Measurements from ENCODE around the gene CHSY3.
A peak's percentile ranks its signal among the peaks of the same experiment; 100 is the strongest.

Gene CHSY3

DNA sequence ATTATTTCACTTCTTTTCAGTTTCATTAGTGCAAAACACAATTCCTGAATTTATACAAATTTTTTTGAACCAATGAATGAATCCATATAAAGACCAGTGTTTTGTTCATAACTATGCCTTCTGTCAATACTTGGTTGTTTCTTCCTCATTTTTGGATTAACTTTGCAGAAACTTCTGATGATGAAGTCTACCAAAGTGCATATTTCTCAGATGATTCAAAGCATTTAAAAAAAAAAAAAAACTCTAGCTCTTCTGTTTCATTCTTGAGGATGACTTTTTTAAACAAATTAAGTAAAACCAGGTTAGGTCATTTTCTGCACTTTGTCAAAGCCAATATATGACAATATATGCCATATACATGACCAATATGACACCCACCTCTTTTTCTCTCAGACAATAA is 92.6 kb downstream of the CHSY3 start:
- TF ChIP-seq EGR1 (IDR thresholded peaks at IDR 0.05) (no peak), CREB1 (IDR thresholded peaks at IDR 0.05; ENCODE audit: low read depth) (no peak), CEBPB (IDR thresholded peaks at IDR 0.05) (no peak), FOXM1 (IDR thresholded peaks at IDR 0.05; ENCODE audit: borderline replicate concordance, low read depth) (no peak), TAF1 (IDR thresholded peaks at IDR 0.05; ENCODE audit: low read depth) (no peak), RAD21 (IDR thresholded peaks at IDR 0.05; ENCODE audit: low read depth) (no peak), NFIC (IDR thresholded peaks at IDR 0.05) (no peak), TCF12 (IDR thresholded peaks at IDR 0.05; ENCODE audit: low read depth) (no peak), TEAD4 (IDR thresholded peaks at IDR 0.05) (no peak), EP300 (IDR thresholded peaks at IDR 0.05; ENCODE audit: borderline replicate concordance) (no peak), YY1 (IDR thresholded peaks at IDR 0.05; ENCODE audit: low read depth) (no peak), ZBTB7A (IDR thresholded peaks at IDR 0.05; ENCODE audit: low read depth) (no peak)
- TF ChIP-seq, protein P1, sequence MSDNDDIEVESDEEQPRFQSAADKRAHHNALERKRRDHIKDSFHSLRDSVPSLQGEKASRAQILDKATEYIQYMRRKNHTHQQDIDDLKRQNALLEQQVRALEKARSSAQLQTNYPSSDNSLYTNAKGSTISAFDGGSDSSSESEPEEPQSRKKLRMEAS (IDR thresholded peaks at IDR 0.05) = no peak
- TF ChIP-seq, protein P2, sequence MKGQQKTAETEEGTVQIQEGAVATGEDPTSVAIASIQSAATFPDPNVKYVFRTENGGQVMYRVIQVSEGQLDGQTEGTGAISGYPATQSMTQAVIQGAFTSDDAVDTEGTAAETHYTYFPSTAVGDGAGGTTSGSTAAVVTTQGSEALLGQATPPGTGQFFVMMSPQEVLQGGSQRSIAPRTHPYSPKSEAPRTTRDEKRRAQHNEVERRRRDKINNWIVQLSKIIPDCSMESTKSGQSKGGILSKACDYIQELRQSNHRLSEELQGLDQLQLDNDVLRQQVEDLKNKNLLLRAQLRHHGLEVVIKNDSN (IDR thresholded peaks at IDR 0.05) = no peak
- TF ChIP-seq, protein P3, sequence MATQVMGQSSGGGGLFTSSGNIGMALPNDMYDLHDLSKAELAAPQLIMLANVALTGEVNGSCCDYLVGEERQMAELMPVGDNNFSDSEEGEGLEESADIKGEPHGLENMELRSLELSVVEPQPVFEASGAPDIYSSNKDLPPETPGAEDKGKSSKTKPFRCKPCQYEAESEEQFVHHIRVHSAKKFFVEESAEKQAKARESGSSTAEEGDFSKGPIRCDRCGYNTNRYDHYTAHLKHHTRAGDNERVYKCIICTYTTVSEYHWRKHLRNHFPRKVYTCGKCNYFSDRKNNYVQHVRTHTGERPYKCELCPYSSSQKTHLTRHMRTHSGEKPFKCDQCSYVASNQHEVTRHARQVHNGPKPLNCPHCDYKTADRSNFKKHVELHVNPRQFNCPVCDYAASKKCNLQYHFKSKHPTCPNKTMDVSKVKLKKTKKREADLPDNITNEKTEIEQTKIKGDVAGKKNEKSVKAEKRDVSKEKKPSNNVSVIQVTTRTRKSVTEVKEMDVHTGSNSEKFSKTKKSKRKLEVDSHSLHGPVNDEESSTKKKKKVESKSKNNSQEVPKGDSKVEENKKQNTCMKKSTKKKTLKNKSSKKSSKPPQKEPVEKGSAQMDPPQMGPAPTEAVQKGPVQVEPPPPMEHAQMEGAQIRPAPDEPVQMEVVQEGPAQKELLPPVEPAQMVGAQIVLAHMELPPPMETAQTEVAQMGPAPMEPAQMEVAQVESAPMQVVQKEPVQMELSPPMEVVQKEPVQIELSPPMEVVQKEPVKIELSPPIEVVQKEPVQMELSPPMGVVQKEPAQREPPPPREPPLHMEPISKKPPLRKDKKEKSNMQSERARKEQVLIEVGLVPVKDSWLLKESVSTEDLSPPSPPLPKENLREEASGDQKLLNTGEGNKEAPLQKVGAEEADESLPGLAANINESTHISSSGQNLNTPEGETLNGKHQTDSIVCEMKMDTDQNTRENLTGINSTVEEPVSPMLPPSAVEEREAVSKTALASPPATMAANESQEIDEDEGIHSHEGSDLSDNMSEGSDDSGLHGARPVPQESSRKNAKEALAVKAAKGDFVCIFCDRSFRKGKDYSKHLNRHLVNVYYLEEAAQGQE (IDR thresholded peaks at IDR 0.05; ENCODE audit: low read depth) = no peak

DNA sequence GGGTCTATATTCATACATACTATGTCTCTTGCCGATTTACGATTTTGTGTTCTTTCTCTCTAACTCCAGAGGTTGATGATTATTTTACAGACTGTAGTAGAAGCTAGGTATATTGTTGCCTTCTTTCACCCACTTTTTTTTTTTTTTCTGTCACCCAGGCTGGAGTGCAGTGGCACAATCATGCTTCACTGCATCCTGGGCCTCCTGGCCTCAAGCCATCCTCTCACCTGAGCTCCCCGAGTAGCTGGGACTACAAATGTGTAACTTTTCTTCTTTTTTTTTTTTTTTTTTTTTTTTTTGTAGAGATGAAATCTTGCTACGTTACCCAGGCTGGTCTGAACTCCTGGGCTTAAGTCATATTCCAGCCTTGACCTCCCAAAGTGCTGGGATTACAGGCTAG is 96.2 kb downstream of the CHSY3 start:
- TF ChIP-seq NFIC (IDR thresholded peaks at IDR 0.05) = peak; percentile 64
- peak; percentile 54; the same call in 1 of the 2 replicates for TF ChIP-seq TEAD4 (IDR thresholded peaks at IDR 0.05)
- TF ChIP-seq CEBPB (IDR thresholded peaks at IDR 0.05) = no peak
- no peak for TF ChIP-seq TAF1 (IDR thresholded peaks at IDR 0.05; ENCODE audit: low read depth)

DNA sequence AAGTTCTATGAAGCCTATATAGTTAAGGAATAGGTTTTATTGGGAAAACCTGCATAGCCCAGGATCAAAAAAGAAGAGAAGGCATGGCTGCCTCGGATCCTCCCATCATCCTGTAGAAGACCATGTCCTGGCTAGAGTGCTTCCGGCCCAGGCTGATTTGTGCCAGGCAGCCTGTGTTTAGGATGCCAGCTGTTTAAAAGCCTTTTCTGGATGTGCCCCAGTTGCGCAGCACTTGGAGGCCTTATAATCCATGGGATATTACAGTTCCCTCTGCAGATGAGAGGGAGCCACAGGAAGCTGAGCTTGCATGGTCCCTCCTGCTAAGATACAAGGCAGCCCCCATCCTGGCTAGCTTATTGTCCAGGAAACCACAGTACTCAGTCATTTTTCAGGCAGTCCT is 97.9 kb downstream of the CHSY3 start:
- TF ChIP-seq CEBPB (IDR thresholded peaks at IDR 0.05) (no peak), YY1 (IDR thresholded peaks at IDR 0.05; ENCODE audit: low read depth) (no peak), EGR1 (IDR thresholded peaks at IDR 0.05) (no peak), FOXM1 (IDR thresholded peaks at IDR 0.05; ENCODE audit: borderline replicate concordance, low read depth) (no peak), TCF12 (IDR thresholded peaks at IDR 0.05; ENCODE audit: low read depth) (no peak), TEAD4 (IDR thresholded peaks at IDR 0.05) (no peak), RAD21 (IDR thresholded peaks at IDR 0.05; ENCODE audit: low read depth) (no peak), TAF1 (IDR thresholded peaks at IDR 0.05; ENCODE audit: low read depth) (no peak), ZBTB7A (IDR thresholded peaks at IDR 0.05; ENCODE audit: low read depth) (no peak), CREB1 (IDR thresholded peaks at IDR 0.05; ENCODE audit: low read depth) (no peak), EP300 (IDR thresholded peaks at IDR 0.05; ENCODE audit: borderline replicate concordance) (no peak), NFIC (IDR thresholded peaks at IDR 0.05) (no peak)
- TF ChIP-seq, protein P3 (IDR thresholded peaks at IDR 0.05; ENCODE audit: low read depth) = no peak
- TF ChIP-seq, protein P2 (IDR thresholded peaks at IDR 0.05) = no peak
- TF ChIP-seq, protein P1 (IDR thresholded peaks at IDR 0.05) = no peak

DNA sequence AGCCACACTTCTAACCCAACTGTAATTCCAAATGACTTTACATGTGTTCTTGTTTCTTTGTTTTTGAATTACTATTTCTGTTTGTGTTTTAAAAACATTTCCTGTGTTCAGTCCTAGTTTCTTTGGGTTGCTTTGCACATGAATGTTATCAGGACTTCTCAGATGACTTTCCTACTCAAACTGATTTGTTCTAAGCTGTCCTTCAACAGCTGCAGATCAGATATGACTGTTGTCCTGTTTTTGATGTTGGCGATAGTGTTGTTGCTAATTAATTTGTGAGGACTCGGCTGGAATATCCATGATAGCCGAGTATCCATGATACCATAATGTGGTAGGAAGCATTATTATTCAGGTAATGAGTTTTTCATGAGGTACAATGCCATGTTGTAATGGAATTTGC is 98.6 kb downstream of the CHSY3 start:
- TF ChIP-seq TCF12 (IDR thresholded peaks at IDR 0.05; ENCODE audit: low read depth) (no peak), YY1 (IDR thresholded peaks at IDR 0.05; ENCODE audit: low read depth) (no peak), CREB1 (IDR thresholded peaks at IDR 0.05; ENCODE audit: low read depth) (no peak), CEBPB (IDR thresholded peaks at IDR 0.05) (no peak), EP300 (IDR thresholded peaks at IDR 0.05; ENCODE audit: borderline replicate concordance) (no peak), EGR1 (IDR thresholded peaks at IDR 0.05) (no peak), NFIC (IDR thresholded peaks at IDR 0.05) (no peak), TAF1 (IDR thresholded peaks at IDR 0.05; ENCODE audit: low read depth) (no peak), FOXM1 (IDR thresholded peaks at IDR 0.05; ENCODE audit: borderline replicate concordance, low read depth) (no peak), RAD21 (IDR thresholded peaks at IDR 0.05; ENCODE audit: low read depth) (no peak), ZBTB7A (IDR thresholded peaks at IDR 0.05; ENCODE audit: low read depth) (no peak)
- TF ChIP-seq, protein P2 (IDR thresholded peaks at IDR 0.05) = no peak
- TF ChIP-seq, protein P1 (IDR thresholded peaks at IDR 0.05) = no peak
- TF ChIP-seq, protein P3 (IDR thresholded peaks at IDR 0.05; ENCODE audit: low read depth) = no peak

All from Ishikawa (cell line).